Stimulated activated CD4-positive, alpha-beta T cell treated with anti-CD3 and anti-CD28 coated beads, Interleukin-1b, Interleukin-23, amount 100 ng/mL, for 1 hour (primary cell): ENCODE data around the gene ARPP19.
"Not testable (repeated sequence)": the region's sequence is repeated elsewhere in the genome, so short reads cannot be mapped to it uniquely, and the experiment has no call there.

ENCODE experiments used
- DNase-seq, 2 donors: peaks; one replicate each; pipeline ENCODE4 v3.0.0-alpha.2; 2020; ENCODE audit warnings: low read depth in 2 of 2

The ARPP19 gene

GRCh38 chr15:52514482-52514881 lies 54.3 kb downstream of the ARPP19 start:
- no peak for DNase-seq

GRCh38 chr15:52512869-52513268 lies 56.0 kb downstream of the ARPP19 start:
- DNase-seq, result not testable (repeated sequence)

GRCh38 chr15:52511084-52511483 lies 57.7 kb downstream of the ARPP19 start:
- DNase-seq, result no peak

GRCh38 chr15:52509500-52510245 lies 59.2 kb downstream of the ARPP19 start:
- DNase-seq, result no peak

- DNase-seq, result no peak
These were observed 62.3 kb downstream of the ARPP19 start for GRCh38 chr15:52506549-52506948.

GRCh38 chr15:52505151-52505550 lies 63.7 kb downstream of the ARPP19 start:
- no peak for DNase-seq

- DNase-seq, result no peak
These were observed 64.9 kb downstream of the ARPP19 start for GRCh38 chr15:52503788-52504496.

- no peak for DNase-seq
These were observed 66.2 kb downstream of the ARPP19 start for GRCh38 chr15:52502608-52503007.

GRCh38 chr15:52499506-52499905 lies 69.3 kb downstream of the ARPP19 start:
- no peak for DNase-seq

- DNase-seq, result no peak
These were observed 70.1 kb downstream of the ARPP19 start for GRCh38 chr15:52498706-52499105.
